ENCODE results near the gene KSR1.

DNA sequence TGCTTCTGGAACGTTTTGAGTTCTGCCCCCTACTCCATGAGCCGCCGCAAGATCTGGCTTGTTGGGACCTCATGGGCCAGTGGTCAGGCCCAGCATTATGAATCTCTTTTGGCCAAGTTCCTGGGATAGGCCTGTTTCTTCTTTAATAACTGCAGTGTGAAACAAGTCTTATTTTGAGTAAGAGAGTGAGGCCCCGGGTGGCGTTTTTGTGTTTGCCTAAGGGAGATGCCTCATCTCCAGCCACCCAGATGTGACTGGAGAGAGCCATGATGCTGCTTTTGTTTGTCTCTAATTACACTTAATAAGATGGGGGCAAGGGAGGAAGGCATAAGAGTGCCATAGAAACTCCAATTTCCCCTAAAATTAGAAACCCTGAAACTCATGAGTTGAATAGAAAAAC, 39.8 kb downstream of the KSR1 start:
- TF ChIP-seq TAF1 (IDR thresholded peaks at IDR 0.05; ENCODE audit: low read depth) (no peak), EP300 (IDR thresholded peaks at IDR 0.05; ENCODE audit: borderline replicate concordance) (no peak), USF1 (IDR thresholded peaks at IDR 0.05) (no peak), CEBPB (IDR thresholded peaks at IDR 0.05) (no peak), FOXM1 (IDR thresholded peaks at IDR 0.05; ENCODE audit: borderline replicate concordance, low read depth) (no peak), EGR1 (IDR thresholded peaks at IDR 0.05) (no peak), RAD21 (IDR thresholded peaks at IDR 0.05; ENCODE audit: low read depth) (no peak), ZBTB7A (IDR thresholded peaks at IDR 0.05; ENCODE audit: low read depth) (0 out of 2 replicates have a peak, but pooled peaks have one; percentile 10), CREB1 (IDR thresholded peaks at IDR 0.05; ENCODE audit: low read depth) (no peak), REST (IDR thresholded peaks at IDR 0.05; ENCODE audit: low read depth) (no peak)
- TF ChIP-seq, protein P1, sequence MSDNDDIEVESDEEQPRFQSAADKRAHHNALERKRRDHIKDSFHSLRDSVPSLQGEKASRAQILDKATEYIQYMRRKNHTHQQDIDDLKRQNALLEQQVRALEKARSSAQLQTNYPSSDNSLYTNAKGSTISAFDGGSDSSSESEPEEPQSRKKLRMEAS (IDR thresholded peaks at IDR 0.05), result no peak
